Inflammatory macrophage treated with lipopolysaccharide for 1 hour (primary cell): ENCODE data around the gene SRC.
A peak's percentile ranks its signal among the peaks of the same experiment; 100 is the strongest.

Source experiments
- DNase-seq, 2 donors: peaks; one replicate each; pipeline ENCODE4 v3.0.0-alpha.2; 2020 to 2022

The SRC gene

DNA sequence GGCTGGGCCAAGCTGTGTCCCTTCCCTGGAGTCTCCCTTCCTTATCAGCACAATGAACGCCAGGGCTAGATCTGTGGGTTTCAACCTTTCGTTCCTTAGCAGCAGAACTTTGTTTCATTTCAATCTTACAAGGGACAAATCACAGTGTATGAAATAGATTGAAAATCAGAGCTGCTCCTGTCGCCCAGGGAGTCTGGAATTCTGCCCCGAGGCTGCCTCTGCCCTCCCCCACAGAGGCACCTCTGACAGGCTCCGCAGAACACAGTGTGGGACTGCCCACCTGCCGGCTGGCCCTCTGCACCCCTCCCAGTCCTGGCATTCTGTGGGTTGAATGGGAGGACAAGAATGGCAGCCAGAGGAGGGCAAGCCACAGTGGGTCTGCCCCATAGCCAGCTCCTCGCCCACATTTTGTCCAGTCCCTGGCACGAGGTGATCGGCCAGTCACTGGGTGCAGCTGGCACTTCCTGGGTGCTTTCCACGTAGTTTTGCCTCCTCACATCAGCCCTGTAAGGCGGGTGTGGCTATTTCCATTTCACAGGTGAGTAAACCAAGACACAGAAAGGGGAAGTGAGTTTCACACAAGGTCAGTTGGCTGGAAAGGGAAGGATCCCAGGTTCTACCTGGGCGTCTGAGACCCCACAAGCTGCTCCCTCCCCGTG is 30.4 kb upstream of the SRC start:
- peak; percentile 27 to 81 for DNase-seq

DNA sequence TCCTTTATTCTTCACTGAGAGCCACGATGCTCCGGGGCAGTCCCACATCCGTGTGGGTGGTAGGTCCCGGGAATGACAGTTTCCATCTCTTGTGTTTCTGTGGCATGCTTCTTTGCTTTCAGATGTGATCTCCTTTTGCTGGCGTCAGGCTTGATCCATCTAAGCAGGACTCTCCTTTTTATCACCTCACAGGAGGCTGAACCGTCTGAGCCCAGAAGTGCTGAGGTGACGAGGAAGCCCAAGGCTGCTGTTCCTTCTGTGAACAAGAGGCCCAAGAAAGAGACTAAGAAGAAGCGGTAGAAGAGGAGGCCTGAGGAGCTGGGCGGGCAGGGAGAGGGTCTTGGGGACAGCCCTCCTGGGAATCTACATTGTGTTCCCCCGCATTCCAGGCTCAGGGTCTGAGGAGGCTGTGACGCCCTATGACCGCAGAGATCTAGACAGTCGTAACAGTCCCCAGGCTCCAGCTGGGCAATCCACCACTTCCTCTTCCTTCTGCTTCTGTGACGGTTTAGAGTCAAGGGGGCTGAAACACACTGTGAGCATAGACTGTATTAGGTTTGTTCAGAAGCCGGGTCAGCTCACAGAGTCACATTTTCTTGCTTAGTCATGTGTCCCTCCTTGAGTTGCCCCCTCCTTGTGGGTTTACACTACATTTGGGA is 29.7 kb upstream of the SRC start:
- peak; percentile 71 to 80 for DNase-seq

DNA sequence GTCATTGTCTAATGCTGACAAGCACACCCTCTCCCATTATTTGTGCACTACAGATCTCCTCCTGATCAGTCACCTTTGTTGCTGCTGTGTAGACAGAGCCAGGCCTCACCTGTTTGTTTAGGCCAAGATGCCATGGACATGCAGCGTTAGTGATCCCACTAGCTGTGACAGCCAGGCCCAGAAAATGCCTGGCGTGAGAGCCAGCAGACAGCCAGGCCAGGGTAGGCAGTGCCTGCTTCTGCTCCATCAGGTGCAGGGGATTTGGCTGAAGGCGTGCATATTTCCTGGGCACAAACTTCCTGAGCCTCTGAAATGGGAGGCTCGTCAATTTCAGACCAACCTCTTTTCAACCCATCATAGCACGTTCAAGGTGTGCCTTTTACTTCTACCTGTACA is 29.2 kb upstream of the SRC start:
- DNase-seq, result no peak

DNA sequence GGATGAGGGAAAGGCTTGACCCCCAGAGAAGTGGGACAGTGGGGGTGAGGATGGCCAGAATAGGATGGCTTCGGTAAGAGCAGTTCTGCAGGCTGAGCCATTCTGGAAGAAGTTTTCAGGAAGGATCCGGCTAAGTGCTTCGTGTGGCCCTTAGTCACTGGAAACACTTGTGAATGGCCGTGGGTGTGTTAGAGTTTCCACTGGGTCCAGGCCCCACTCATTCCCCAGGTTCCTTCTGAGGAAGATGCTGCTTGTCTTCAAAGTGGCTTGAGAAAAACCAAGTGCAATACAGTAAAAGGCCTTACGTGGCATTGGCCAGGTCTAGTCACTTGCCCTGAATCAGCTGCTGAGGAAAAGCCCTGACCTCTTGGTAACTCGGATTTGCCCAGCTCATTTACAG is 28.6 kb upstream of the SRC start:
- peak; percentile 58 to 87 for DNase-seq

DNA sequence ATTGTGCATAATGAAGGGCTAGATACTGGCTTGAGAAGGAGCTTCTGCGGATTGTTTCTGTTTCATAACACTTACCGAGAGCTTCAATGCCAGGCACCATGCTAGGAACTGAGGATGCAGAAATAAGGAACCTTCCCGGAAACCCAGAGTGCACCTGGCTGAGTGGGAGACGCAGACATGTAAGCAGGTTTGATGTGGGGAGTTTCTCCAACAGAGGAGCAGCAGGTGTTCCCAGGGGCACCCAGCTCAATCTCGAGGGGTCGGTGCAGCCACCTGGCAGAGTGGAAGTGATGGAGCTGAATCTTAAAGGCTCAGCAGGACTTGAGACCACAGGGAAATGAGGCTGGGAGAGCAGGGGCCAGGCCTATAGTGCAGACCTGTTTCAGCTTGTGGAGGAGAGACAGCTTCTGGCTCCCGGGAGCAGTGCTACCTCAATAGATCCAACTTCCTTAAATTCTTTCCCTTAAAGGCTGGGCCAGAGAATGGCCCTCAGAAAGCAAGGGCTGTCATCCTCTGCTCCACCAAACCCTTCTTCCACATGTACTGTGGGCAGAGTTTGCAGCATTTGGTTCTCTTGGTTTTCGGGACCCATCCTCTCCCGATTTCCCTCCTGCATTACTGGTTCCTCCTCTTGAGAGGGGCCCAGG is 27.8 kb upstream of the SRC start:
- DNase-seq, result peak in 1 of 2 donors; percentile 19

DNA sequence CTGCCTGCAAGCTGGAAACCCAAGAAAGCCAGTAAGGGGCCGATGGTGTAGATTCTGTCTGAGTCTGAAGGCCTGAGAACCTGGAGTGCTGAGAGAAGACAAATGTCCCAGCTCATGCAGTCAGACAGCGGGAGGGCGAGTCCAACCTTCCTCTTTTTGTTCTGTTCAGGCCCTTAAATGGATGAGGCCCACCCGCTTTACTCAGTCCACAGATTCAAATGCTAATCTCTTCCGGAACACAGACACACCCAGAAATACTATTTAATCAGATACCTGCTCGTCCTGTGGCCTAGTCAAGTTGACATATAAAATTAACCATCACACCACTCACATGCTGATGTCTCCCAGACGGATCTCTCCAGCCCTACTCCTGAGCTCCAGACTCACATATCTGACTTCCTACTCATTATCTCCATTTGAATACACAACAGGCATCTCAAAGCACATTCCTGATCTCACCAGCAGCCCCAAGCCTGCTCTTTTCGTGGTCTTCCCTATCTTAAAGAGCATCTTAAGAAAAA is 26.7 kb upstream of the SRC start:
- no peak for DNase-seq

DNA sequence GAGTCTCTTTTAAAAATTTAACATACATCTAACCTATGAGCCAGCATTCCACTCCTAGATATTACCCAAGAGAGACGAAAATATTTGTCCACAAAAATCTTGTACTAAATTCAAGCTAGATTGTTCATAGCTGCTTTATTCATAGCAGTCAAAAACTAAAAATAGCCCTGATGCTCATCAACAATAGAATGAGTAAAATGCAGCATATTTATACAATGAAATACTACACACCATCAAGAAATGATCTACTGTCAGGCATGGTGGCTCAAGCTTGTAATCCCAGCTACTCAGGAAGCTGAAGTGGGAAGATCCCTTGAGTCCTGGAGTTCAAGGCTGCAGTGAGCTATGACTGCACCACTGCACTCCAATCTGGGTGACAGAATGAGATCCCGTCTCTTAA is 22.0 kb upstream of the SRC start:
- DNase-seq, result no peak

DNA sequence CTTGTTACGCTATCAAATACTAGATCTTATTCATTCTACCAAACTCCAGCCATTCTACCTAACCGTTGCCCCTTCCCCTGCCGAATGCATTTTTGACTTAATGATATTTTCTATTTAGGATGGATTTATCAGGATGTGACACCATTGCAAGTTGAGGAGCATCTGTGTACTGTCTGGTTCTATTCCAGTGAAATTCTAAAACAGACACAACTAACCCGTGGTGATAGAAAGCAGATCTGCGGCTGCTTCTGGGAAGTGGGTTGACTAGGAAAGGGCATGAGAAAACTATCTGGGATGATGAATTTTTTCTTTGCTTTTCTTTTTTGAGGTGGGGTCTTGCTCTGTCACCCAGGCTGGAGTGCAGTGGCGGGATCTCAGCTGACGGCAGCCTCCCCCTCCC is 20.7 kb upstream of the SRC start:
- DNase-seq, result no peak

DNA sequence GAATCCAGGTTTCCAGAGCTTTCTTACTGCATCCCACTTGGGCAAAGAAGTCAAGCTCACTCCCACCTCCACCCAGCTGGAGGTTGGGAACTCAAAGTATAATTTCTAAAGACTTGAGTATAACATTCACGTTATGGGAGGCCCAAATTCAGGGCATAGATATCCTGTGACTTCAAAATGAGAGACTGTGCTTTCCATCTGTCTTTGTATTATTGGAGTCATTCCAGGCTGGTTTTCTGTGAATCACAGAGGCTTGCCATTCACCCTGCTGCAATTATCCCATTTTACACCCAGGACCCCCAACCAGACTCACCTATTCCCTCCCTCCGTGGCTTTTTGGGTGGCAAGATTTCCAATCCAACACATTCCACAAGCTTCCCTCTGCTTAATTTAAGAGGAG is 19.3 kb upstream of the SRC start:
- DNase-seq, result no peak

DNA sequence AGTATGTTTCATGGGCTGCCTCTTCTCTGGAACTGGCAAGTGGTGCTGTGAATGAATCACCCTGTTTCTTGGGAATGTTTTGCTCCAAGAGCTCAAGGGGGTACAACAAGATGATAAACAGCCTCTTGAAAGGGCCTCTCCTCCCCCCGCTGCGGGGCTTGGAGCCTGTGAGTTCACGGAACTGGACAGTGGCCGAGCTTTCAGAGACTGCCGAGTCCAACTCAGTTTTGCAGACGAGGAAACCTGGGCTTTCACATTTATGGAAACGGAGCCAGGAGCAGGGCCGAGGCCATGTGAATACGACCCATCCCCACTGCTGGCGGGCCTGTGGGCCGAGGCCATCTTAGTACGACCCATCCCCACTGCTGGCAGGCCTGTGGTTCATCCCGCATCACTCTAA is 18.2 kb upstream of the SRC start:
- no peak for DNase-seq

DNA sequence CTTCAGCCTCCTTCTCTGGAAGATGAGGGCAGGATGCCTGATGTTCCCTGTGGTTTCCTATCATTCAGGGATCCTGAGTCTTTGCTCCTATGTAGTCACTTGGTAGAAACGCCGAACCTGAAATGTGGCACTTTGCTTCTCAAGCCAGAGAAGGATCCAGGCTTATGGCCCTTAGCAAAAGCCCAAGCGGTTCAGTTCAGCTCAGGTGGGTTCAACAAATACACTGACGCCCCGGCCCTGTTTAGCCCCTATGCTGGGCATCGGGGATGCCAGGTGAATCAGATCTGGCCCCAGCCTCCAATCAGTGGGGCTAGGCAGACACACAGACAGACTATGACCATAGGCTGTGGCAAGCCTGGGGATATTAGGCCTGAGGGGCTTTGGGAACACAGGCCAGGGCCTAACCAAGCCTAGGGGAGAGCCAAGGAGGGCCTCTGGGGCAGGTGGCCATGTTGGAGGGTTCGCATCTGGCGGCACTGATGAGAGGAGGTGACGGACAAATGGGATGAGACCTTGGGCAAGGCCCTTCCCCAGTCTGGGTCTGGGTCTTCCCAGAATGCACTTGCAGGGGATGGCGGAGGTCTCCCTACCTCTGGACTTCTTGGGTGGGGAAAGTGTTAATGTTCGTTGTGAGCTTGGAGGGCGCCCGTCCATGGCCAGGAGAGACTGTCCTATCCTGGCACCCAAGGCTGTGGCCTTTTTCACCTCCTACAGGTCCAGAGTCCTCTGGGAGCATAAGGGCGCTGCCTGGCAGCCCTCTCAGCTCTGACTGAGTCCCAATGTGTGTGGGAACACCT is 17.6 kb upstream of the SRC start:
- no peak for DNase-seq

DNA sequence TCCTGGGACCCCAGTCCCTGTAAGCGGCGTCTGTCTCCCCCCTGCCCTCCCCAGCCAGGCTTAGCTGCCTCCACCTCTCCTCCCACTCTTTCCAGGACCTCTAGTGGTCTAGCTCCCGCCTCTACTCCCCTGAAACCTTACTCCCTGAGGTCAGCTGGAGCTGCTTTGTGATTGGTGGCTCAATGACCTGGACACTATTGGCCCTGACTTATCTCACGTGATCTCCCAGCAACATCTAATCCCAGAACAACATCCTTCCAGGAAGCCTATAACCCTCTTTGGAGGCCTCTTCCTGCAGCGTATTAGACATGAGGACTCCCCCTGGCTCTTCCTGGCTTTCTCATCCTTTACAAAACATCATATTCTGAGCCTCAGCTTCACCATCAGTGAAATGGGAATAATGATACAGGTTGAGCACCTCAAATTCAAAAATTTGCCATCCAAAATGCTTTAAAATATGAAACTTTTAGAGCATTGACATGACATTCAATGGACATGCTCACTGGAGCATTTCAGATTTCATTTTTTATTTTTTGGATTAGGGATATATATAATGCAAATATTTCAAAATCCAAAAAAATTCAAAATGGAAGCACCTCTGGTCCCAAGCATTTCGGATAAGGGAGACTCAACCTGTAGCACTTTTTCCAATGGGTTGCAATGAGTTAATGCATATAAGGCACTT is 16.3 kb upstream of the SRC start:
- DNase-seq, result no peak

DNA sequence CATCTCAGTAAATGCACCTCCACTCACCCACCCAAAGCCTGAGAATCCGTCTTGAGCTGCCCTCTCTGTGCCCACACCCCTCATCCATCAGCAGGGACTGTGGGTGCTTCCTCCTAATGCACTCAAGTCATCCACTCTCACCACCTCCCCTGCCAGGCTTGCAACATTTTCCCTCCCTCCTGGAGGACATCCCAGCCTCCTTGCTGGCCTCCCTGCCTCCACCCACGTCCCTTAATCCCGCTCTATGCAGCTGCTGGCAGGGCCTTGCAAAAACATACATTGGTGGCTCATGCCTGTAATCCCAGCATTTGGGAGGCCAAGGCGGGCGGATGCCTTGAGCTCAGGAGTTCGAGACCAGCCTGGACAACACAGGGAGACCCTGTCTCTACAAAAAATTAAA is 15.6 kb upstream of the SRC start:
- DNase-seq, result no peak

DNA sequence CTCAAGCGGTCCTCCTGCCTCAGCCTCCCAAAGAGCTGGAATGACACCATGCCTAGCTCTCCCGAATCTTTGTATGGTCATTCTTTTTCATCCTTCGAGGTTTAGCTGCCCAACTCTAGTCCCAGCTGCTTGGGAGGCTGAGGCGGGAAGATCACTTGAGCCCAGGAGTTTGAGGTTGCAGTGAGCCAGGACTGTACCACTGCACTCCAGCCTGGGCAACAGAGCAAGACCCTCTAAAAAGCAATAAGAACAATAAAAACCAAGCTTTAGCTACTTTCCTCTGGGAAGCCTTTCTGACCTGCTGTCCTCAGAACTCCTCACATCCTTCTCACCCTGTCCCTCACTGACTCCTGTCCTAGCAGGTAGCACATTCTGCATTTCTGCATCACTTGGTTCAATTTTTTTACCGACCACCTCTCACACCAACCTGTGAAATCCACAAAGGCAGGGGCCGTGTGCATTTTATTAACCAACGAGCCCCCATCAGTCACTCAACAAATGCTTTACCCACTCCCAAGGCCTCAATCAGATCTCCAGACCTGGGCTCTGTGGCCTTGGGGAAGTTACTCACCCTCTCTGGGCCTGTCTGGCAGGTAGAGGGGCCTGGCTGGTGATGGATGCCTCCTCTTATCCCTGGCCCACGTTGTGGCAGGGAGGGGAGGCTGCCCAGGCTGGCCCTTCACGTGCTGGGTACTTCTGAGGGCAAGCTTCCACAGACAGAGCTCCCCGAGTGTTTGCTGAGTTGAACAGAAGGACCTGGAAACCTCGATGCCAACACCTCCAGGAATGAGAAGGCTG is 14.7 kb upstream of the SRC start:
- DNase-seq, result no peak

DNA sequence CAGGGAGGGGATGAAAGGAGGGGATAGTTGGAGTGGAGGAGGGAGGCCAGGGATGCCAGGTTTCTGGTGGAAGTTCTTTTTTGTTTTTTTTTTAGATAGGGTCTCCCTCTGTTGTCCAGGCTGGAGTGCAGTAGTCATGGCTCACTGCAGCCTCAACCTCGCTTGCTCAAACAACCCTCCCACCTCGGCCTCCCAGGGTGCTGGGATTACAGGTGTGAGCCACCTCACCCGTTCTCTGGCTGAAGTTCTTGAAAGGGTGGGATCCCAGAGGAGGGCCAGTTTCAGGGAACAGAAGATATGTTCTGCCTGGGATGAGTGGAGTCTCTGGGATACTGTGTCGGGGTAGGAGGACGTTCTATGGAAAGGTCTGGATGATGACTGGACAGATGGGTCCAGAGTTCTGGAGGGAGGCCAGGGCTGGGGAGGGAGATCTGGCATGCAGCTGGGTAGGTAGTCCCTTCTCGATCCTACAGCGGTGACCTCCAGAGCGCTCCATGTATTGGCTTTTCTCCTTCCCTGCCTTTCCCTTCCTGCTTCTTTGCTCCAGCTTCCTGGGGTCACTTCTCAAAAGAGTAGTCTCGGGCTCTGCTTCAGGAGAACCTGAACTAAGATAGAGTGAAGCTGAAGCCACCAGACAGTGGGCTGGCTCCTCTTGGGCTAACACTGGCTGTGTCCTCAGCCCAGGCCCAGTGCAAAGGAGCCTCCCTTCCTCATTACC is 12.7 kb upstream of the SRC start:
- no peak for DNase-seq

DNA sequence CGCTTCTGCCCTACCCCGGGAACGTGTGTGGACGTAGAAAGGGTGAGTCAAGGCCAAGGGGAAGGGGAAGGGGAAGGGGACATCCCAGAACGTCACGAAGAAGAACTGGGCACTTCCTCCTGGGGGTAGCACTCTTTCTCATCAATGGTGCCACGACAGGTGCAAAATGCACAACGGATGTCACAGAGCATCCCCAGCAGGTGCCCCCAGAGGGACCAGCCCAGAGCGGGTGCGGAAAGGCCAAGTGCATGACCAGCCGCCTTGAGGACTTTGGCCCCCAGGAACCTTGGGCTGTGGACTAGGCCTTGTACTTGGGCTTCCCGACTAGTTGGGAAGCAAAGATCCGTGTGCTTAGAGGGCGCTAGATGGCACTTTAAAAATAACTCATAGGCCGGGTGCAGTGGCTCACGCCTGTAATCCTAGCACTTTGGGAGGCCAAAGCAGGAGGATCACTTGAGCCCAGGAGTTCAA is 12.1 kb upstream of the SRC start:
- peak; percentile 88 to 93 for DNase-seq

DNA sequence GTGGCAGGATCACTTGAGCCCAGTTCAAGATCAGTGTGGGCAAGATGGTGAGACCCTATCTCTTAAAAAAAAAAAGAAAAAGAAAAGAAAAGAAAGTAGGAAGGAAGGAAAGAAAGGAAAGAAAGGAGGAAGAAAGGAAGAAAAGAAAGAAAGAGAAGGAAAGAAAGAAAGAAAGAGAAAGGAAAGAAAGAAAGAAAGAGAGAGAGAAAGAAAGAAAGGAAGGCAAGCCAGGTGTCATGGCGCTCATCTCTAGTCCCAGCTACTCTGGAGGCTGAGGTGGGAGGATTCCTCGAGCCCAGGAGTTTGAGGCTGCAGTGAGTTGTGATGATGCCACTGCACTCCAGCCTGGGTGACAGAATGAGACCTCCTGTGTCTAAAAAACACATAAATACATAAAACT is 11.5 kb upstream of the SRC start:
- no peak for DNase-seq

DNA sequence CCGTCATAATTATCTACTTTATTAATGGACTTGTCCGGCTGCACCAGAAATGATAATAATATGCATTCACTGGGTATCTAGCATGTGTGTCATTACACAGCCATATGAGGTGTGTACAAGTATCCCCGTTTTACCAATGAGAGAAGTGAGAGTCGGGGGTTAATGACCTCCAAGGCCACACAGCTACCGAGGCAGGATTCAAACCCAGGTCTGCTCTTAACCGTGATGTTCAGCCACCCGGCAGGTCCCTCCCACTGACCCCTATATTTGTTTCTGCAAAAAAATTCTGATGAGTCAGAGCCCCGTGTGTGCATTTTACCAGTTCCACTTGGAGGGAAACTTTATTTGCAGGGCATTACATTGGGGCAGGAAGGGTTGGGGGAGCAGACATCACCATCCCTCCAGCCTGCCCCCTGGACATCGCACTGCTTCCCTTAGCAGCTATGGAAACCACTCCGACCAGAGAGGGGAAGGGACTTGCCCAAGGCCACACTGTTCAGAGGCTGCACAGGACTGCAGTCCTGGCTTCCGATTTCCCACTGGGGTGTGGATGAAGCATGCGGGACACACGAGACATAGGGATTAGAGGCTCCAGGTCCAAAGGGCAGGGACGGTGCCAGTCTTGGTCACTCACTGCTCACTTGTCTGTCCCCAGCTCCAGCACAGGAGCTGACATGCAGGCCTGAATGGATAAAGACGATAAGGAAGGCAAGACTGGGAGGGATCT is 10.1 kb upstream of the SRC start:
- peak; percentile 90 to 92 for DNase-seq

DNA sequence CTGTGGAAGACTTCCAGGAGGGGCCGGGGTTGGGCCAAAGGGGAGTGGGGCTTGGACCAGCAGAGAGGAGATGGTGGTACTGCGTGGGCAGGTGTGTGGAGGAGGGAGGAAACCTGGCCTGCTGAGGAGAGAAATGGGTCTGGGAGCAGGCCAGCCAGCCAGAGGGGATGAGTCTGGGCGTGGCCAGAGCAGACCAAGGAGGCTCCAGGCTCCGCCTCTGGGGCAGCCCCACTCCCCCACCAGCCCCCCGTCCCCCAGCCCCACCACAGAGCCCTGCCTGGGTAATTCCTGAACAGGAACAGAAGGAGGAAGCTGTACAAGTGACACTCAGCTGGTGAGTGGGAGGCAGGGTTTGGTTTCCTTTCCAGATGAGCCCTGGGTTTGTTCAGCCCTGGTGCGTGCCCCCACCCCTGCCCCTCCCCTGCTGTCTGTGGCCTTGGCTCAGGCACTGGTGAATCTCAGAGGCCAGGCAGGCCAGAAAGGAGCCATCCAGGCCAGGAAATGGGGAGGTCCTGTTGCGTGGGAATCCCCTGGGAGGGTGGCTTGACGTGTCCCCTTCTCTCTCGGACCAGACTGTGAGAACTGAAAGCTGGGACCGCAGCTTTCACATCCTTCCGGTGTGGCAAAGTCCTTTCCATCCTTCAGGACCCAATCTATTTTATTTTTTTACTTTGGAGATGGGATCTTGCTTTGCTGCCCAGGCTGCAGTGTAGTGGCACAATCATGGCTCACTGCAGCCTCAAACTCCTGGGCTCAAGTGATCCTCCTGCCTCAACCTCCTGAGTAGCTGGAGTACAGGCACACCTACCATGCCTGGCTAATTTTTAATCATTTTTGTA is 9.4 kb upstream of the SRC start:
- peak; percentile 96 to 100 for DNase-seq
